ENCODE data around the gene STRN4. TPM values are rescaled to one million over a fixed set of nuclear protein-coding genes. Genes with fewer than 3 reads are reported as not detected.

The STRN4 gene
- total RNA-seq, 1 experiment from 2014 or later = 134 TPM

- no peaks in the 10 kb centered on the region for H3K9me3 ChIP-seq (ENCODE audit: low read depth, low read length, poor library complexity, severe bottlenecking)
- no peaks in the 10 kb centered on the region for H3K4me1 ChIP-seq (ENCODE audit: insufficient read depth, low read length, poor library complexity, severe bottlenecking)
- TF ChIP-seq EZH2 (IDR thresholded peaks at IDR 0.05; ENCODE audit: borderline replicate concordance, low read depth, low read length, poor library complexity, severe bottlenecking) = no peak
- TF ChIP-seq, protein P1, sequence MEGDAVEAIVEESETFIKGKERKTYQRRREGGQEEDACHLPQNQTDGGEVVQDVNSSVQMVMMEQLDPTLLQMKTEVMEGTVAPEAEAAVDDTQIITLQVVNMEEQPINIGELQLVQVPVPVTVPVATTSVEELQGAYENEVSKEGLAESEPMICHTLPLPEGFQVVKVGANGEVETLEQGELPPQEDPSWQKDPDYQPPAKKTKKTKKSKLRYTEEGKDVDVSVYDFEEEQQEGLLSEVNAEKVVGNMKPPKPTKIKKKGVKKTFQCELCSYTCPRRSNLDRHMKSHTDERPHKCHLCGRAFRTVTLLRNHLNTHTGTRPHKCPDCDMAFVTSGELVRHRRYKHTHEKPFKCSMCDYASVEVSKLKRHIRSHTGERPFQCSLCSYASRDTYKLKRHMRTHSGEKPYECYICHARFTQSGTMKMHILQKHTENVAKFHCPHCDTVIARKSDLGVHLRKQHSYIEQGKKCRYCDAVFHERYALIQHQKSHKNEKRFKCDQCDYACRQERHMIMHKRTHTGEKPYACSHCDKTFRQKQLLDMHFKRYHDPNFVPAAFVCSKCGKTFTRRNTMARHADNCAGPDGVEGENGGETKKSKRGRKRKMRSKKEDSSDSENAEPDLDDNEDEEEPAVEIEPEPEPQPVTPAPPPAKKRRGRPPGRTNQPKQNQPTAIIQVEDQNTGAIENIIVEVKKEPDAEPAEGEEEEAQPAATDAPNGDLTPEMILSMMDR (conservative IDR thresholded peaks at IDR 0.05; ENCODE audit: low read depth, low read length) = no peak
- H3K27me3 ChIP-seq (replicated peaks; ENCODE audit: insufficient read depth, low read depth, low read length, poor library complexity) = no peaks in the 10 kb centered on the region
- BruUV-seq (replicated peaks) = no TSS peak
- no peak for DNase-seq (ENCODE audit: low spot score)
- POLR2A ChIA-PET (ENCODE audit: low non-redundant PET) = no interaction called here
- CTCF ChIA-PET = no interaction called here
- intact Hi-C loops (cut with micrococcal nuclease; ENCODE audit: unreplicated experiment) = no loop called here
- no peak overlapping the region for H3K4me3 ChIP-seq (ENCODE audit: low read depth, low read length, poor library complexity, severe bottlenecking)
- no peak overlapping the region for H3K27ac ChIP-seq (ENCODE audit: low read depth, low read length, poor library complexity, severe bottlenecking)
- H3K36me3 ChIP-seq (ENCODE audit: insufficient read depth, low read length, poor library complexity, severe bottlenecking) = peaks cover 97% of the 10 kb centered on the region
These were observed 18.0 kb downstream of the STRN4 start for GRCh38 chr19:46728208-46728607.

GRCh38 chr19:46727757-46728156 is 18.5 kb downstream of the STRN4 start:
- Histone ChIP-seq H3K4me1 (ENCODE audit: insufficient read depth, low read length, poor library complexity, severe bottlenecking) (no peaks in the 10 kb centered on the region), H3K27me3 (replicated peaks; ENCODE audit: insufficient read depth, low read depth, low read length, poor library complexity) (no peaks in the 10 kb centered on the region), H3K27ac (ENCODE audit: low read depth, low read length, poor library complexity, severe bottlenecking) (no peak overlapping the region), H3K4me3 (ENCODE audit: low read depth, low read length, poor library complexity, severe bottlenecking) (no peak overlapping the region), H3K9me3 (ENCODE audit: low read depth, low read length, poor library complexity, severe bottlenecking) (no peaks in the 10 kb centered on the region), H3K36me3 (ENCODE audit: insufficient read depth, low read length, poor library complexity, severe bottlenecking) (peaks cover 97% of the 10 kb centered on the region)
- DNase-seq (ENCODE audit: low spot score) = no peak
- intact Hi-C loops (cut with micrococcal nuclease; ENCODE audit: unreplicated experiment) = no loop called here
- ChIA-PET CTCF (no interaction called here), POLR2A (ENCODE audit: low non-redundant PET) (no interaction called here)
- TF ChIP-seq, protein P1 (conservative IDR thresholded peaks at IDR 0.05; ENCODE audit: low read depth, low read length) = no peak
- TF ChIP-seq EZH2 (IDR thresholded peaks at IDR 0.05; ENCODE audit: borderline replicate concordance, low read depth, low read length, poor library complexity, severe bottlenecking) = no peak
- no TSS peak for BruUV-seq (replicated peaks)

- intact Hi-C loops (cut with micrococcal nuclease; ENCODE audit: unreplicated experiment) = no loop called here
- TF ChIP-seq, protein P1 (conservative IDR thresholded peaks at IDR 0.05; ENCODE audit: low read depth, low read length) = no peak
- TF ChIP-seq EZH2 (IDR thresholded peaks at IDR 0.05; ENCODE audit: borderline replicate concordance, low read depth, low read length, poor library complexity, severe bottlenecking) = no peak
- Histone ChIP-seq H3K4me1 (ENCODE audit: insufficient read depth, low read length, poor library complexity, severe bottlenecking) (no peaks in the 10 kb centered on the region), H3K9me3 (ENCODE audit: low read depth, low read length, poor library complexity, severe bottlenecking) (no peaks in the 10 kb centered on the region), H3K4me3 (ENCODE audit: low read depth, low read length, poor library complexity, severe bottlenecking) (no peak overlapping the region), H3K36me3 (ENCODE audit: insufficient read depth, low read length, poor library complexity, severe bottlenecking) (peaks cover 96% of the 10 kb centered on the region), H3K27me3 (replicated peaks; ENCODE audit: insufficient read depth, low read depth, low read length, poor library complexity) (no peaks in the 10 kb centered on the region), H3K27ac (ENCODE audit: low read depth, low read length, poor library complexity, severe bottlenecking) (no peak overlapping the region)
- no peak for DNase-seq (ENCODE audit: low spot score)
- ChIA-PET CTCF (no interaction called here), POLR2A (ENCODE audit: low non-redundant PET) (no interaction called here)
- BruUV-seq (replicated peaks) = no TSS peak
These were observed 19.2 kb downstream of the STRN4 start for GRCh38 chr19:46726971-46727501.

Measured in A673 (cell line).